NCI-H510A treated with DMSO at 0.1 percent for 48 hours (cell line): ENCODE data around the gene TSPY9.
"Not testable (repeated sequence)": the region's sequence is repeated elsewhere in the genome, so short reads cannot be mapped to it uniquely, and the experiment has no call there.

Experiments used
- DNase-seq: peaks from one replicate; lab custom pipeline; 2025; lab: John Stamatoyannopoulos, UW

TSPY9 gene, protein sequence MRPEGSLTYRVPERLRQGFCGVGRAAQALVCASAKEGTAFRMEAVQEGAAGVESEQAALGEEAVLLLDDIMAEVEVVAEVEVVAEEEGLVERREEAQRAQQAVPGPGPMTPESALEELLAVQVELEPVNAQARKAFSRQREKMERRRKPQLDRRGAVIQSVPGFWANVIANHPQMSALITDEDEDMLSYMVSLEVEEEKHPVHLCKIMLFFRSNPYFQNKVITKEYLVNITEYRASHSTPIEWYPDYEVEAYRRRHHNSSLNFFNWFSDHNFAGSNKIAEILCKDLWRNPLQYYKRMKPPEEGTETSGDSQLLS

GRCh38 chrY:9486967-9487366 is at the start of gene TSPY9:
TSPY9 (plus strand) TSS chrY:9487267; CDS start chrY:9487313, 46 bp downstream.
- not testable (repeated sequence) for DNase-seq

DNA sequence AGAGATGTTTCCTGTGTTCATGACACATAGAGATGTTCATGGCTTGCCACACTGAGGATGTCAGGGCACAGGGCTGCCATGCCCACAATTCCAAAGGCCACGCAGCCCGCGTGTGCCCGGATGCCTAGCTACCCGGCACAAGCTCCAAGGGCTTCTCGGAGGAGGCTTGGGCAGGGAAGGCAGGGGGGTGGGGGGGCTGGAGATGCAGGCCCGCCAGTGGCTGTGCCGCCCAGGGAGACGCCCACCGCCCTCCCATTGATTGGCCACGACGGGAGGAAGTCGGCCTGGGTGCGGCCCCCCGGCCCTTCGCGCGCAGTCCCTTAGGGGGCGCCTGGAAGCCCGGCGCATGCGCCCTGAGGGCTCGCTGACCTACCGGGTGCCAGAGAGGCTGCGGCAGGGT is 20.4 kb upstream of the TSPY9 start, which contains the start of gene TSPY1:
Gene TSPY1 (plus strand): TSS at position 301 of the 400 bp plus-strand sequence. CDS start 46 bp downstream, at position 347.
- DNase-seq = not testable (repeated sequence)

DNA sequence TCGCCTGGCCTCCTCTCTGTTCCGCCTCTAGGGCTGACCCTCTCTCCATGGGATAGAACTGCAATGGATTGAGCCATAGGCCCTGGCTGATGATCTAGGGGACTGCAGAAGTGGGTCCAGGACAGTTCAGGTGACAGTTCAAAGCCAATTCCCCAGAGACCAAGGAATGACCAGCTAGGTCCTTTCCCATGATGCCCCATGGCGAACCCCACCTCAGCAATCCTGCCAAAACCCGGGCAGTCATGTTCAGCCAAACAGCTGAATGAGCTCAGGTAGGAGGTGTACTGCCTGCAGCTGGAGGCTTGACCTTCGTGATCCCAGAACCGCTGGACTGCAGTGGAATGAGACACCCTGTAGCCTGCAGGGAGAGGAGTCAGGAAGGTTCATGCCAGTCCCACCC is 17.3 kb downstream of the TSPY9 start:
- not testable (repeated sequence) for DNase-seq

DNA sequence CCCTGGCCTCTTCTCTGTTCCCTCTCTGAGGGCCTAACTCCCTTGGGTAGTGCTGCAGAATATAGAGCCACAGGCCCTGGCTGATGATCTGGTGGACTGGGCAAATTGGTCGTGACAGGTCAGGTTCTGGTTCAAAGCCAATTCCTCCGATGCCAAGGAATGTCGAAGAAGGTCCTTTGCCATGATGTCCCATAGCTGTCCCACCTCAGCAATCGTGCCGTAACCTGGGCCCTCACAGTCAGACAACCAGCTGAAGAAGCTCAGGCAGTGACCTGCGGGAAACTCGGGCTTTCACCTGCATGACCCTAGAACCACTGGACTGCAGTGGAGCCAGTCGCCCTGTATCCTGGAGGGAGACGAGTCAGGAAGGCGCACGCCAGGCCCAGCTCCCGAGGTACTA is 29.2 kb downstream of the TSPY9 start:
- DNase-seq = not testable (repeated sequence)

DNA sequence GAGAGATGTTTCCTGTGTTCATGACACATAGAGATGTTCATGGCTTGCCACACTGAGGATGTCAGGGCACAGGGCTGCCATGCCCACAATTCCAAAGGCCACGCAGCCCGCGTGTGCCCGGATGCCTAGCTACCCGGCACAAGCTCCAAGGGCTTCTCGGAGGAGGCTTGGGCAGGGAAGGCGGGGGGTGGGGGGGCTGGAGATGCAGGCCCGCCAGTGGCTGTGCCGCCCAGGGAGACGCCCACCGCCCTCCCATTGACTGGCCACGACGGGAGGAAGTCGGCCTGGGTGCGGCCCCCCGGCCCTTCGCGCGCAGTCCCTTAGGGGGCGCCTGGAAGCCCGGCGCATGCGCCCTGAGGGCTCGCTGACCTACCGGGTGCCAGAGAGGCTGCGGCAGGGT is 40.5 kb downstream of the TSPY9 start, which contains the start of gene TSPY10:
Gene TSPY10 (plus strand): TSS at position 301 of the 400 bp plus-strand sequence. CDS start 46 bp downstream, at position 347.
- not testable (repeated sequence) for DNase-seq
